Stomach (tissue), 4 donors: ENCODE measurements around the gene COG7.

Experiments
- POLR2A ChIP-seq, 4 donors: fragments of 450-650 bp; IDR thresholded peaks; one replicate each; pipeline ENCODE4 v1.6.1; 2016; ENCODE audit warnings: antibody characterized with exemption in 4 of 4, control low read depth in 2 of 4, mild to moderate bottlenecking in 1 of 4, moderate library complexity in 1 of 4
- TF ChIP-seq, protein P1 (sequence below), 7 experiments: fragments of 450-650 bp in 4 of 7; fragments of 200-600 bp in 3 of 7; sonication (generic) in 3 of 7; IDR thresholded peaks; one replicate each; pipeline ENCODE4 v1.5.1; 2016 to 2019; ENCODE audit warnings: antibody characterized with exemption in 7 of 7, control low read depth in 2 of 7, mild to moderate bottlenecking in 1 of 7

DNA sequence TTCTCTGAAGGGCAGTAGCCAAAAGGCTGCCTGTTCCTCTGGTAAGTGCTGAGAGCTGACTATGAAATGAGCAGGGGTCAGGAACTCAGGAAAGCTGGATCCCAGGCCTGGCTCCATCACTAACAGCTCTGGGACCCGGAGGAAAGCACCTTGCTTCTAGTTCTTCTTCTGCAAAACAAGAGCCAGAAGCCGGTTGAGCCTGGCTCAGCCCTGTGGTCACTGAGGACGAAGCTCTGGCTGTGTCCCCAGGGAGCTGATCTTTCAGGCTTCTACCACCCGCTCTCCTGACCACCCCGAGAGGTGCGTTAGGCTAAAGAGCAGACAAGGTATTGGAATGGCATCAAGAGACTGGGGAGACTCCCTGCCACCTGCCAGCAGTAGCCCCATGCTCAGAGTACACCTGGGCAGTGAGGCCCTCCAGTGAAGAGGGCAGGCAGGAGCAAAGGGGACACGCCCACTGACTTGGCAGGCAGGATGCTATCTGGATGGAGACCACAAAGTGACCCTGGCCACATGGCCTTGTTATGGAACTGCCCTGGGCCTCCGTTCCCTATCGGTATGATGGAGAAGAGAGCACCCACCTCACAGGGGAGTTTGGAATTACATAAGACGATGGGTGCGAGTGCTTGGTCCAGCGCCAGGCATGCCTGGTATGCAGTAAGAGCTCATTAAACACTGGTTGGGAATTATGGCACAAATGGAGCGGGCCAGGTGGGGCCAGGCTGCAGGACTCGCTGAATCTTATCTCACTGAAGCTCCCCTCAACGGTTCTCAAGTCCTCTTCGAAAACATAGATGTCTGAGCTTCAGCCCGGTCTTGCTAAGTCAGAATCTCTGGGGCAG is 61.4 kb downstream of the COG7 start:
- TF ChIP-seq, protein P1, sequence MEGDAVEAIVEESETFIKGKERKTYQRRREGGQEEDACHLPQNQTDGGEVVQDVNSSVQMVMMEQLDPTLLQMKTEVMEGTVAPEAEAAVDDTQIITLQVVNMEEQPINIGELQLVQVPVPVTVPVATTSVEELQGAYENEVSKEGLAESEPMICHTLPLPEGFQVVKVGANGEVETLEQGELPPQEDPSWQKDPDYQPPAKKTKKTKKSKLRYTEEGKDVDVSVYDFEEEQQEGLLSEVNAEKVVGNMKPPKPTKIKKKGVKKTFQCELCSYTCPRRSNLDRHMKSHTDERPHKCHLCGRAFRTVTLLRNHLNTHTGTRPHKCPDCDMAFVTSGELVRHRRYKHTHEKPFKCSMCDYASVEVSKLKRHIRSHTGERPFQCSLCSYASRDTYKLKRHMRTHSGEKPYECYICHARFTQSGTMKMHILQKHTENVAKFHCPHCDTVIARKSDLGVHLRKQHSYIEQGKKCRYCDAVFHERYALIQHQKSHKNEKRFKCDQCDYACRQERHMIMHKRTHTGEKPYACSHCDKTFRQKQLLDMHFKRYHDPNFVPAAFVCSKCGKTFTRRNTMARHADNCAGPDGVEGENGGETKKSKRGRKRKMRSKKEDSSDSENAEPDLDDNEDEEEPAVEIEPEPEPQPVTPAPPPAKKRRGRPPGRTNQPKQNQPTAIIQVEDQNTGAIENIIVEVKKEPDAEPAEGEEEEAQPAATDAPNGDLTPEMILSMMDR (IDR thresholded peaks at IDR 0.05) = no peak
- no peak for TF ChIP-seq POLR2A (IDR thresholded peaks at IDR 0.05)
